HG03378 (cell line): ENCODE results near the gene PLSCR3.
A peak's percentile ranks its signal among the peaks of the same experiment; 100 is the strongest.

Experiments used
- ATAC-seq: cut with Tn5 transposase; IDR thresholded peaks from one replicate; pipeline ENCODE4 v1.9.1; 2021; ENCODE audit warnings: mild to moderate bottlenecking, moderate library complexity; ENCODE audit not compliant: unreplicated experiment

The PLSCR3 gene

GRCh38 chr17:7351665-7352502 lies 42.4 kb downstream of the PLSCR3 start, which contains the start of gene KCTD11:
TSS of gene KCTD11 (plus strand) at chr17:7352162.
- ATAC-seq: peak; percentile 39

- no peak for ATAC-seq
Observed at GRCh38 chr17:7348478-7349242, 45.7 kb downstream of the PLSCR3 start.

- ATAC-seq: no peak
Observed at GRCh38 chr17:7347630-7348477, 46.5 kb downstream of the PLSCR3 start.

GRCh38 chr17:7346761-7347614 lies 47.3 kb downstream of the PLSCR3 start:
- no peak for ATAC-seq

GRCh38 chr17:7343250-7343649 lies 51.1 kb downstream of the PLSCR3 start:
- ATAC-seq: no peak

- no peak for ATAC-seq
Observed at GRCh38 chr17:7341842-7342241, 52.5 kb downstream of the PLSCR3 start.

- no peak for ATAC-seq
Observed at GRCh38 chr17:7340179-7340578, 54.1 kb downstream of the PLSCR3 start.
